PC-9 (cell line): ENCODE results near the gene CRACDL.

Experiments used
- EZH2 ChIP-seq: fragments of 200-600 bp; sonication (generic); IDR thresholded peaks from 2 replicates; pipeline ENCODE4 v1.8.0; 2017; ENCODE audit warnings: antibody characterized with exemption, low read depth
- TF ChIP-seq, protein P1 (sequence below): fragments of 200-600 bp; sonication (generic); conservative IDR thresholded peaks from 2 replicates; pipeline ENCODE4 v1.6.1; 2017; ENCODE audit warnings: mixed run types, antibody characterized with exemption, mild to moderate bottlenecking, moderate library complexity

- TF ChIP-seq, protein P1, sequence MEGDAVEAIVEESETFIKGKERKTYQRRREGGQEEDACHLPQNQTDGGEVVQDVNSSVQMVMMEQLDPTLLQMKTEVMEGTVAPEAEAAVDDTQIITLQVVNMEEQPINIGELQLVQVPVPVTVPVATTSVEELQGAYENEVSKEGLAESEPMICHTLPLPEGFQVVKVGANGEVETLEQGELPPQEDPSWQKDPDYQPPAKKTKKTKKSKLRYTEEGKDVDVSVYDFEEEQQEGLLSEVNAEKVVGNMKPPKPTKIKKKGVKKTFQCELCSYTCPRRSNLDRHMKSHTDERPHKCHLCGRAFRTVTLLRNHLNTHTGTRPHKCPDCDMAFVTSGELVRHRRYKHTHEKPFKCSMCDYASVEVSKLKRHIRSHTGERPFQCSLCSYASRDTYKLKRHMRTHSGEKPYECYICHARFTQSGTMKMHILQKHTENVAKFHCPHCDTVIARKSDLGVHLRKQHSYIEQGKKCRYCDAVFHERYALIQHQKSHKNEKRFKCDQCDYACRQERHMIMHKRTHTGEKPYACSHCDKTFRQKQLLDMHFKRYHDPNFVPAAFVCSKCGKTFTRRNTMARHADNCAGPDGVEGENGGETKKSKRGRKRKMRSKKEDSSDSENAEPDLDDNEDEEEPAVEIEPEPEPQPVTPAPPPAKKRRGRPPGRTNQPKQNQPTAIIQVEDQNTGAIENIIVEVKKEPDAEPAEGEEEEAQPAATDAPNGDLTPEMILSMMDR: no peak
- TF ChIP-seq EZH2: no peak
Measured at GRCh38 chr2:98782570-98782969, 153.5 kb downstream of the CRACDL start.
